SK-N-MC (cell line): ENCODE results near the gene NTN4.
"Not testable (repeated sequence)": the region's sequence is repeated elsewhere in the genome, so short reads cannot be mapped to it uniquely, and the experiment has no call there.

Experiments used
- DNase-seq: peaks from one replicate; pipeline ENCODE4 v3.0.0-alpha.2; 2011; ENCODE audit warnings: low read depth, low spot score
- H3K27ac ChIP-seq: fragments of 200-600 bp; sonication (generic); 2 replicates; pipeline ENCODE4 v1.5.1; 2016; ENCODE audit warnings: mixed run types
- H3K36me3 ChIP-seq: fragments of 200-600 bp; sonication (generic); 2 replicates; pipeline ENCODE4 v1.6.1; 2017; ENCODE audit warnings: antibody characterized with exemption, low read length, mixed read lengths; ENCODE audit not compliant: insufficient read depth
- H3K4me3 ChIP-seq: fragments of 200-600 bp; sonication (generic); 2 replicates; pipeline ENCODE4 v1.5.1; 2016
- H3K9ac ChIP-seq: fragments of 200-600 bp; sonication (generic); 2 replicates; pipeline ENCODE4 v1.8.0; 2017; ENCODE audit warnings: mixed run types, mixed read lengths; ENCODE audit not compliant: insufficient read length
- H3K9me3 ChIP-seq: fragments of 200-600 bp; sonication (generic); 2 replicates; pipeline ENCODE4 v1.6.1; 2017; ENCODE audit warnings: low read depth, mild to moderate bottlenecking, antibody characterized with exemption, low read length, moderate library complexity, mixed read lengths
- EZH2 ChIP-seq: fragments of 200-600 bp; sonication (generic); IDR thresholded peaks from one replicate; pipeline ENCODE4 v1.6.1; 2017; ENCODE audit warnings: antibody characterized with exemption
- FOXP2 ChIP-seq: optimal IDR thresholded peaks from 2 replicates; pipeline ENCODE3; 2011; ENCODE audit warnings: mild to moderate bottlenecking, moderate library complexity; ENCODE audit not compliant: insufficient read depth; ENCODE audit errors: extremely low read length, control extremely low read depth
- POLR2AphosphoS5 ChIP-seq: IDR thresholded peaks from 2 replicates; pipeline ENCODE4 v1.6.1; 2012; ENCODE audit warnings: mild to moderate bottlenecking, low read depth, low read length, borderline replicate concordance

The NTN4 gene

GRCh38 chr12:95674163-95674562, 116.4 kb downstream of the NTN4 start:
- H3K4me3 ChIP-seq = no peak overlapping the region
- H3K36me3 ChIP-seq = no peaks in the 10 kb centered on the region
- TF ChIP-seq FOXP2 (no peak), POLR2AphosphoS5 (no peak), EZH2 (no peak)
- no peaks in the 10 kb centered on the region for H3K9me3 ChIP-seq
- no peak for DNase-seq
- H3K9ac ChIP-seq = no peak overlapping the region
- H3K27ac ChIP-seq = no peak overlapping the region

- H3K9ac ChIP-seq = no peak overlapping the region
- H3K27ac ChIP-seq = no peak overlapping the region
- no peak overlapping the region for H3K4me3 ChIP-seq
- no peaks in the 10 kb centered on the region for H3K36me3 ChIP-seq
- H3K9me3 ChIP-seq = no peaks in the 10 kb centered on the region
- no peak for DNase-seq
- TF ChIP-seq POLR2AphosphoS5 (no peak), EZH2 (no peak), FOXP2 (no peak)
Observed at GRCh38 chr12:95673576-95673975, 117.0 kb downstream of the NTN4 start.

- Histone ChIP-seq H3K9me3 (no peaks in the 10 kb centered on the region), H3K36me3 (no peaks in the 10 kb centered on the region), H3K27ac (no peak overlapping the region), H3K4me3 (no peak overlapping the region), H3K9ac (no peak overlapping the region)
- no peak for DNase-seq
- no peak for TF ChIP-seq FOXP2
- TF ChIP-seq EZH2 = no peak
- TF ChIP-seq POLR2AphosphoS5 = no peak
Observed at GRCh38 chr12:95672166-95672565, 118.4 kb downstream of the NTN4 start.

- H3K9ac ChIP-seq = no peak overlapping the region
- no peak overlapping the region for H3K27ac ChIP-seq
- H3K36me3 ChIP-seq = no peaks in the 10 kb centered on the region
- TF ChIP-seq FOXP2 (no peak), EZH2 (no peak), POLR2AphosphoS5 (no peak)
- DNase-seq = no peak
- H3K9me3 ChIP-seq = no peaks in the 10 kb centered on the region
- H3K4me3 ChIP-seq = no peak overlapping the region
Observed at GRCh38 chr12:95671265-95671664, 119.3 kb downstream of the NTN4 start.

GRCh38 chr12:95663525-95663924, 127.0 kb downstream of the NTN4 start:
- Histone ChIP-seq H3K9ac (no peak overlapping the region), H3K27ac (no peak overlapping the region), H3K36me3 (no peaks in the 10 kb centered on the region), H3K9me3 (no peaks in the 10 kb centered on the region), H3K4me3 (no peak overlapping the region)
- TF ChIP-seq POLR2AphosphoS5 (no peak), FOXP2 (no peak), EZH2 (no peak)
- no peak for DNase-seq

- Histone ChIP-seq H3K4me3 (no peak overlapping the region), H3K27ac (no peak overlapping the region), H3K36me3 (no peaks in the 10 kb centered on the region), H3K9me3 (no peaks in the 10 kb centered on the region), H3K9ac (no peak overlapping the region)
- no peak for DNase-seq
- TF ChIP-seq POLR2AphosphoS5 = no peak
- no peak for TF ChIP-seq EZH2
- TF ChIP-seq FOXP2 = no peak
Observed at GRCh38 chr12:95661360-95661759, 129.2 kb downstream of the NTN4 start.

GRCh38 chr12:95658386-95658785, 132.2 kb downstream of the NTN4 start:
- no peaks in the 10 kb centered on the region for H3K36me3 ChIP-seq
- H3K4me3 ChIP-seq = no peak overlapping the region
- no peak for TF ChIP-seq EZH2
- H3K27ac ChIP-seq = no peak overlapping the region
- no peak overlapping the region for H3K9ac ChIP-seq
- no peak for DNase-seq
- H3K9me3 ChIP-seq = no peaks in the 10 kb centered on the region

- DNase-seq, H3K27ac ChIP-seq, H3K36me3 ChIP-seq, H3K4me3 ChIP-seq, H3K9me3 ChIP-seq, H3K9ac ChIP-seq: not testable (repeated sequence)
Observed at GRCh38 chr12:95654665-95655064, 135.9 kb downstream of the NTN4 start.

GRCh38 chr12:95653771-95654546, 136.6 kb downstream of the NTN4 start:
- no peak overlapping the region for H3K4me3 ChIP-seq
- no peaks in the 10 kb centered on the region for H3K36me3 ChIP-seq
- no peak for DNase-seq
- H3K27ac ChIP-seq = no peak overlapping the region
- H3K9ac ChIP-seq = no peak overlapping the region
- TF ChIP-seq EZH2 (no peak), FOXP2 (no peak), POLR2AphosphoS5 (no peak)
- H3K9me3 ChIP-seq = no peaks in the 10 kb centered on the region
